Activated naive CD8-positive, alpha-beta T cell treated with anti-CD3 and anti-CD28 coated beads, Interleukin-2, amount 50 U/mL, for 16 hours (primary cell): ENCODE results near the gene OPN1MW.
"Not testable (repeated sequence)": the region's sequence is repeated elsewhere in the genome, so short reads cannot be mapped to it uniquely, and the experiment has no call there.

Source experiments
- DNase-seq: peaks from one replicate; pipeline ENCODE4 v3.0.0-alpha.2; 2020; ENCODE audit warnings: low read depth, low spot score

The OPN1MW gene

GRCh38 chrX:154182296-154182695 is at the start of gene OPN1MW:
TSS of gene OPN1MW (plus strand) at chrX:154182596. CDS start at chrX:154182678, 82 bp downstream.
- DNase-seq = not testable (repeated sequence)

- no peak for DNase-seq
Observed at GRCh38 chrX:154135458-154136229, 46.8 kb upstream of the OPN1MW start.

GRCh38 chrX:154136627-154137161 is 45.7 kb upstream of the OPN1MW start:
- DNase-seq = peak; percentile 38

DNA sequence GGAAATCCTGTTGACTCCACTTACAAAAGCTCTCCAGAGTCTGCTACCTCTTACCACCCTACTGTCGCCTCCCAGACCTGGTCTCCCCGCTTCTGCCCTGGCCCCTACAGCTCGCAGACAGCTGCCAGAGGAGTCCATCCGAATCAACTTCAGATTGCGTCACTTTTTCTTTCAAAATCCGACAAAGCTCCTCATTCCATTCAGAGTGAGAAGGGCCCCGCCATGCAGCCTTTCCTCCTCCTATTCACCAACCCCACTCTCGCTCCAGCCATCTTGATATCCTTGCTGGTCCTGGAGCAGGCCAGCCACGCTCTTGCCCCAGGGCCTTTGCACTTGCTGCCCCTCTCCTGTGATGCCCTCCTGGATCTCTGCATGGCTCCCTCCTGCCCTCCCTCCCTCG is 43.5 kb upstream of the OPN1MW start:
- DNase-seq = no peak

DNA sequence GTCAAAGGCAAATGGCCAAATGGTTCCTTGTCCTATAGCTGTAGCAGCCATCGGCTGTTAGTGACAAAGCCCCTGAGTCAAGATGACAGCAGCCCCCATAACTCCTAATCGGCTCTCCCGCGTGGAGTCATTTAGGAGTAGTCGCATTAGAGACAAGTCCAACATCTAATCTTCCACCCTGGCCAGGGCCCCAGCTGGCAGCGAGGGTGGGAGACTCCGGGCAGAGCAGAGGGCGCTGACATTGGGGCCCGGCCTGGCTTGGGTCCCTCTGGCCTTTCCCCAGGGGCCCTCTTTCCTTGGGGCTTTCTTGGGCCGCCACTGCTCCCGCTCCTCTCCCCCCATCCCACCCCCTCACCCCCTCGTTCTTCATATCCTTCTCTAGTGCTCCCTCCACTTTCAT is 42.2 kb upstream of the OPN1MW start:
- no peak for DNase-seq

- DNase-seq = no peak
Observed at GRCh38 chrX:154140742-154141141, 41.7 kb upstream of the OPN1MW start.

GRCh38 chrX:154142386-154142785 is 40.0 kb upstream of the OPN1MW start:
- no peak for DNase-seq

DNA sequence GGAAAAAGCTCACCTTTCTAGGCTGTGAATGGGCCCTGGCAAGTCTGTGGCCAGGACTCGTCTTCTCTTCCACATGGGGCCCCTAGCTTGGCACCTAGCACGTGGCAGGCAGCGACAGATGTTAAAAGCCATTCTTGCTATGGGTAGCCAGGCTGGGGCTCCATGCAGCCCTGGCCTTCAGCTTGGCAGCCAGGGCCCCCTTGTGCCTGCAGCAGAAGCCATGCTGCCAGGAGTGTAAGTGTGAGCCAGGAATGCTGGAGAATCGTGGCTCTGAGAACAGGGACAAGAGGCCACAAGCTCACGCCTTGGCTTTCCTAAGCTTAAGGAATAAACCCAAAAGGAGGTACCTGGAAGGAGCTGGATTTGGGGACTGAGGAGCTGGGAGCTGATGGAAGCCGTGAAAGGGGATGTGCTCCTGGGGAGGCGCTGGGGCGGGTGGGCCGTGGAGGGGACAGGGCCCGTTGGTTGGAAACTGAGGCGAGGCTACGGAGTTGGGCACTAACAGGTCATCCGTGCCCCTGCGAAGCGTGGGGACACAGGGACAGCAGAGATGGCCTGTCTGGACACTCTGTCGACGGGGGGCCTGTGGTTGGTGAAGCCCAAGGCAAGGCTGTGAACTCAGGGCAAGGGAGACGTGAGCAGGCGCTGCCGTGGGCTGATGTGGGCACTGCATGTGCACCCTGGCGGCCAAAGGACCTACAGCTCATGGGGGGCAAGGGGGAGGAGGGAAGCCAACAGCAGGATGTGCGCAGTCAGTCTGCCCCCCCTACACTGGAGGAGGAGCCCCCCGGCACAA is 39.2 kb upstream of the OPN1MW start:
- no peak for DNase-seq

- not testable (repeated sequence) for DNase-seq
Observed at GRCh38 chrX:154144010-154144409, 38.4 kb upstream of the OPN1MW start, which contains the start of gene OPN1LW. TSS of gene OPN1LW (plus strand) at chrX:154144243. CDS start at chrX:154144284, 41 bp downstream.

- not testable (repeated sequence) for DNase-seq
Observed at GRCh38 chrX:154151030-154151429, 31.4 kb upstream of the OPN1MW start.

GRCh38 chrX:154156221-154156620 is 26.2 kb upstream of the OPN1MW start:
- not testable (repeated sequence) for DNase-seq

- DNase-seq = not testable (repeated sequence)
Observed at GRCh38 chrX:154157207-154157606, 25.2 kb upstream of the OPN1MW start.

GRCh38 chrX:154159345-154159744 is 23.1 kb upstream of the OPN1MW start:
- DNase-seq = not testable (repeated sequence)

- DNase-seq = not testable (repeated sequence)
Observed at GRCh38 chrX:154164902-154165301, 17.5 kb upstream of the OPN1MW start.

GRCh38 chrX:154168384-154168783 is 14.0 kb upstream of the OPN1MW start:
- DNase-seq = not testable (repeated sequence)

- DNase-seq = not testable (repeated sequence)
Observed at GRCh38 chrX:154172535-154172943, 9.9 kb upstream of the OPN1MW start.

DNA sequence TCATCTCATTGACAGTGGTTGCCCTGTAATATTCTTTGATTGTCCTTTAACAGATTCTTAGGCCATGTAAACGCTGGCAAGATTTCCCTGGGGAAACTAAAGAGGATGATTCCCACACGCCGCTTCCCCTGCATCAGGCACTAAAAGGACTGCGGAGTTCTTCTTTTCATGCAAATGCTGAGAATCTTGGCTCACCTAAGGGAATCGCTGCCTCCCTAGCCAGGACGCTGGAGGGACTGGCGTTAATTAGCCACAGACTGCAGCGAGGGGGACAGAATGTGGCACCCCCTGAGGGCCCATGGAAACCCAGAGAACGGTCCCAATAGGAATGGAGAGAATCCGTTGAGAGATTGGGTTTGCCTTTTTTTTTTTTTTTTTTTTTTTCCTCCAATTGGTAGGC is 8.0 kb upstream of the OPN1MW start:
- DNase-seq = not testable (repeated sequence)

- DNase-seq = not testable (repeated sequence)
Observed at GRCh38 chrX:154183794-154184193, 1.4 kb downstream of the OPN1MW start.

- not testable (repeated sequence) for DNase-seq
Observed at GRCh38 chrX:154192846-154193245, 10.4 kb downstream of the OPN1MW start.

DNA sequence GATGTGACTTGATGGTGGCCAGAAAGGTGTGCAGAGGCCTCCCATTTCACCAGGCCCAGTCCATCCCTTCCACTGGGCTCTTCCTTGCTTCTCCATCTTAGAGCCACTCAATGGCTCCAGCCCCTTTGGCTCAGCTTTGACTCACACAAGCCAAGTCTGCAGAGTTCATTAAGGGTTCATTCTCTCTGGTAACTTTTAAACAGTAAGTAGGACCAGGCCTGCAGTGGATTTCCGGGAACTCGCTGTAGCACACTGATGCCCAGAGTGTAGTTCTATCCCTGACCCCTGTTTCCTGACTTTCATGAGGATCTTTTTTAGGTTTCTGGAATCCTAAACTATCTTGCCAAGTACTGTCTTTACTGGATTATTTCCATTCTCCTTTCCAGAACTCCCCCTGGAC is 11.9 kb downstream of the OPN1MW start:
- not testable (repeated sequence) for DNase-seq

GRCh38 chrX:154196466-154196865 is 14.1 kb downstream of the OPN1MW start:
- not testable (repeated sequence) for DNase-seq
